IMR-90 (cell line): ENCODE results near the gene CD27. TPM values are rescaled to one million over a fixed set of nuclear protein-coding genes. Genes with fewer than 3 reads are reported as not detected.

Experiments used
- ATAC-seq: fragments of 200-7000 bp; cut with Tn5 transposase; 2 replicates; pipeline ENCODE4 v1.9.1; 2020; ENCODE audit warnings: low read depth, mild to moderate bottlenecking, moderate library complexity
- BruUV-seq: library from RNA; stranded (reverse); fragments of 400-500 nt; replicated peaks from 2 replicates; lab custom pipeline; 2021; lab: Mats Ljungman, UMichigan
- CTCF ChIA-PET: fragments of 300-600 bp; formaldehyde crosslinking; extraction: SDS; loops from one replicate; lab custom pipeline; 2021; ENCODE audit warnings: antibody characterized with exemption; lab: Yijun Ruan, JAX
- POLR2A ChIA-PET: fragments of 300-600 bp; sonication (Branson Sonifier 250); formaldehyde crosslinking; loops from one replicate; lab custom pipeline; 2022; ENCODE audit warnings: antibody characterized with exemption; ENCODE audit not compliant: unreplicated experiment; lab: Charles Lee
- DNase-seq: peaks from one replicate; pipeline ENCODE4 v3.0.0; 2013
- H2AFZ ChIP-seq: replicated peaks from 2 replicates; pipeline ENCODE3; 2013; ENCODE audit warnings: low read length, mild to moderate bottlenecking; ENCODE audit not compliant: poor library complexity
- H2AK5ac ChIP-seq: 2 replicates; pipeline ENCODE4 v1.6.1; 2013; ENCODE audit warnings: low read depth, low read length, inconsistent platforms
- H2AK9ac ChIP-seq: replicated peaks from 2 replicates; pipeline ENCODE3; 2013; ENCODE audit warnings: mild to moderate bottlenecking, low read depth, low read length, moderate library complexity; ENCODE audit not compliant: poor library complexity
- H2BK120ac ChIP-seq: 2 replicates; pipeline ENCODE4 v1.6.1; 2013; ENCODE audit warnings: low read depth, low read length, inconsistent platforms
- H2BK15ac ChIP-seq: 3 replicates; pipeline ENCODE4 v1.6.1; 2013; ENCODE audit warnings: low read depth, low read length, inconsistent platforms
- H2BK20ac ChIP-seq: 2 replicates; pipeline ENCODE4 v1.6.1; 2013; ENCODE audit warnings: low read depth, mild to moderate bottlenecking, inconsistent platforms, low read length, moderate library complexity
- H2BK5ac ChIP-seq: 2 replicates; pipeline ENCODE4 v1.6.1; 2013; ENCODE audit warnings: mild to moderate bottlenecking, low read depth, low read length, inconsistent platforms; ENCODE audit not compliant: poor library complexity, severe bottlenecking
- H3K14ac ChIP-seq: replicated peaks from 2 replicates; pipeline ENCODE4 v1.6.1; 2013; ENCODE audit warnings: low read depth, low read length, inconsistent platforms
- H3K18ac ChIP-seq: 2 replicates; pipeline ENCODE4 v1.6.1; 2013; ENCODE audit warnings: low read depth, low read length, control low read depth
- H3K23ac ChIP-seq: 2 replicates; pipeline ENCODE4 v1.6.1; 2013; ENCODE audit warnings: low read depth, low read length, inconsistent platforms
- H3K27ac ChIP-seq: 2 replicates; pipeline ENCODE4 v1.5.1; 2013; ENCODE audit warnings: mild to moderate bottlenecking, control low read depth, low read length; ENCODE audit not compliant: insufficient read depth
- H3K27me3 ChIP-seq: 2 replicates; pipeline ENCODE4 v1.6.1; 2013; ENCODE audit warnings: low read length; ENCODE audit not compliant: control insufficient read depth, insufficient read depth
- H3K36me3 ChIP-seq: 2 replicates; pipeline ENCODE4 v1.6.1; 2013; ENCODE audit warnings: low read length, mixed read lengths; ENCODE audit not compliant: control insufficient read depth, insufficient read depth
- H3K4ac ChIP-seq: 2 replicates; pipeline ENCODE4 v1.6.1; 2013; ENCODE audit warnings: low read depth, low read length, inconsistent platforms
- H3K4me1 ChIP-seq: 2 replicates; pipeline ENCODE4 v1.6.1; 2013; ENCODE audit warnings: low read length, mixed read lengths; ENCODE audit not compliant: control insufficient read depth, insufficient read depth
- H3K4me2 ChIP-seq: 2 replicates; pipeline ENCODE4 v1.6.1; 2013; ENCODE audit warnings: low read depth, mild to moderate bottlenecking, control low read depth, low read length, moderate library complexity
- H3K4me3 ChIP-seq: 2 replicates; pipeline ENCODE4 v1.5.1; 2013; ENCODE audit warnings: low read depth, mild to moderate bottlenecking, control low read depth, low read length, moderate library complexity; ENCODE audit not compliant: insufficient read depth
- H3K56ac ChIP-seq: 2 replicates; pipeline ENCODE4 v1.6.1; 2013; ENCODE audit warnings: low read length, inconsistent platforms; ENCODE audit not compliant: insufficient read depth; ENCODE audit errors: extremely low read depth
- H3K79me1 ChIP-seq, 2 experiments: 2 replicates each; pipeline ENCODE4 v1.6.1; 2013; ENCODE audit warnings: low read length in 2 of 2, inconsistent platforms in 1 of 2, low read depth in 1 of 2
- H3K9ac ChIP-seq: 2 replicates; pipeline ENCODE4 v1.6.1; 2013; ENCODE audit warnings: low read depth, low read length, control low read depth
- H3K9me1 ChIP-seq: 2 replicates; pipeline ENCODE4 v1.6.1; 2013; ENCODE audit warnings: low read length, inconsistent platforms; ENCODE audit not compliant: insufficient read depth
- H3K9me3 ChIP-seq: 2 replicates; pipeline ENCODE4 v1.6.1; 2013; ENCODE audit warnings: low read length; ENCODE audit not compliant: control insufficient read depth, insufficient read depth
- H4K20me1 ChIP-seq: 2 replicates; pipeline ENCODE4 v1.6.1; 2013; ENCODE audit warnings: low read length, inconsistent platforms; ENCODE audit not compliant: insufficient read depth
- H4K5ac ChIP-seq: 2 replicates; pipeline ENCODE4 v1.6.1; 2013; ENCODE audit warnings: mild to moderate bottlenecking, low read depth, low read length, control low read depth
- H4K8ac ChIP-seq, 2 experiments: 2 replicates each; pipeline ENCODE4 v1.6.1; 2013; ENCODE audit warnings: low read depth in 2 of 2, low read length in 2 of 2, control low read depth in 1 of 2, inconsistent platforms in 1 of 2
- H4K91ac ChIP-seq: 2 replicates; pipeline ENCODE4 v1.6.1; 2013; ENCODE audit warnings: low read depth, low read length, inconsistent platforms; ENCODE audit not compliant: insufficient read depth
- CEBPB ChIP-seq: IDR thresholded peaks from 2 replicates; pipeline ENCODE4 v1.6.1; 2012; ENCODE audit warnings: low read depth, low read length, improper control_type of control experiment
- FOS ChIP-seq: fragments of 150-350 bp; IDR thresholded peaks from 2 replicates; pipeline ENCODE4 v1.6.1; 2016; ENCODE audit warnings: low read depth, low read length
- MAZ ChIP-seq: IDR thresholded peaks from 2 replicates; pipeline ENCODE4 v1.6.1; 2012; ENCODE audit warnings: low read depth, mild to moderate bottlenecking, low read length, improper control_type of control experiment, moderate library complexity, borderline replicate concordance
- MXI1 ChIP-seq: IDR thresholded peaks from 2 replicates; pipeline ENCODE4 v1.6.1; 2012; ENCODE audit warnings: low read depth, mild to moderate bottlenecking, low read length, moderate library complexity, borderline replicate concordance
- POLR2A ChIP-seq: IDR thresholded peaks from 2 replicates; pipeline ENCODE4 v1.6.1; 2012; ENCODE audit warnings: mild to moderate bottlenecking, low read depth, low read length
- RFX5 ChIP-seq: IDR thresholded peaks from 2 replicates; pipeline ENCODE4 v1.8.0; 2012; ENCODE audit warnings: low read depth, mild to moderate bottlenecking, low read length, moderate library complexity
- WGBS, 2 experiments: methylation state at CpG; one replicate each; pipeline versions ENCODE4 v1.1.5 to v1.1.7; 2013; ENCODE audit warnings: missing lambda C conversion rate in 2 of 2; ENCODE audit not compliant: insufficient read length in 1 of 2; ENCODE audit errors: extremely low coverage in 2 of 2; 5-methylcytosine and 5-hydroxymethylcytosine counted together
- dilution Hi-C: fragments of 300-500 bp; cut with HindIII; formaldehyde crosslinking; loops from one replicate; pipeline ENCODE4 v1.14.3; 2018; ENCODE audit warnings: low sequenced_read_pairs; ENCODE audit not compliant: unreplicated experiment
- in situ Hi-C: fragments of 300-500 bp; cut with MboI; formaldehyde crosslinking; loops from 3 replicates; pipeline ENCODE4 v1.14.3; 2019; ENCODE audit warnings: low sequenced_read_pairs, inconsistent platforms, mixed read lengths
- intact Hi-C: fragments of 100-400 bp; cut with micrococcal nuclease; formaldehyde crosslinking; loops from 2 replicates; pipeline ENCODE4 v1.10.0; 2022
- polyA plus RNA-seq, 3 experiments: library from polyadenylated mRNA; depleted of rRNA; stranded (reverse); fragments of >200 nt; gene quantifications; 2 replicates each; pipeline ENCODE4 v1.2.3, GENCODE V29; 2012; ENCODE audit warnings: low replicate concordance in 1 of 3
- total RNA-seq: library from RNA; depleted of rRNA; stranded (reverse); fragments of >200 nt; gene quantifications from 2 replicates; pipeline ENCODE4 v1.2.3, GENCODE V29; 2012
- TF ChIP-seq, protein P1 (sequence below): fragments of 150-350 bp; IDR thresholded peaks from 2 replicates; pipeline ENCODE4 v1.6.1; 2017; ENCODE audit warnings: mild to moderate bottlenecking, antibody characterized with exemption, low read length, low read depth

The CD27 gene
- total and polyA plus RNA-seq, 2 of the 4 experiments (the other 2 are of a cell fraction): 0.07 TPM; not detected in 1

DNA sequence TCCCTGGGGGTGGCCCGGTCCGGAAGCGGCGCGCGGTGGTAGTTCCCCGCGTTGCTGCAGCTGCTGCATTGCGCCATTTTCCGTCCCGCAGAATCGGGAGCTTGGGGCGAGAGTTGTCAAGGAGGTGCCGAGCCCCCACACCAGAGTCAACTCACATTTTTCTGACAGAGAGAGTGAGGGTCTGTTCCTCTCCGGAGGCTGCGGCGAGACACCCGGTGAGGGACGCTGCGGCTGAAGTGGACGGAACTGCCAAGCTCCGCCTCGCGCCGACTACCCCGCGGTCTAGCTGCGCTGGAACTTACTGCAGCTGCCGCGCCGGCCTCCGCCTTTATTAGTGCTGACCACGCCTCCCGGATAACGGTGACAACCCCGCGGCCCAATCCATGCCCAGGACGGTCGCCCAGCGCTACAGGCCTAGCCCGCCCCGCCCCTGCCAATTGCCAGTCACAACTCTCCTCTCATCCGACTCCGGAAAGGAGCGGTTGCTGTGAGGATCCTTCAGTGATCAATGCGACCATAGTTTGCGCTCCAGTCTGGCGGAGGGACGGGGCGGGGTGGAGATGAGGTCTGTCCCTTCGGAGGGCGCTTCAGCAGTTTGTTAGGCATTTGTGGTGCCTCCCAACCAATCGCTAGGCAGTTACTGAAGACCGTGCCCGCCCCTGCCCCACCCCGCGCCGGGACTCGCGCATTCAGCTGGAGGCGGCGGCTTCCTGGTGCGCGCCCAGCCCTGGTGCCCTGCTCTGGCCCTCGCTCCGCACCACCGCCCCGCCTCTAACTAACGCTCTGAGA is 25.8 kb downstream of the CD27 start, which contains the start of gene VAMP1:
TSS of gene VAMP1 (minus strand) at position 303 of the 789 bp plus-strand sequence. CDS start at position 157, 146 bp downstream.
- H4K8ac ChIP-seq: peak within 1 kb of the TSS; percentile 89 to 98
- H2BK120ac ChIP-seq: peak within 1 kb of the TSS; percentile 77
- ATAC-seq (peak; percentile 96), DNase-seq (peak; percentile 96)
- peak within 1 kb of the TSS; percentile 78 for H3K4me3 ChIP-seq
- WGBS, 2 experiments: 0% methylated on average over 15 of the region's 69 CpGs; no CpG with 5 or more reads in 1 of the 2 experiments
- BruUV-seq: no TSS peak
- H4K91ac ChIP-seq: peak within 1 kb of the TSS; percentile 94
- H3K79me1 ChIP-seq: peaks cover 8 to 38% of the 10 kb centered on the region in 2 experiments
- peak within 1 kb of the TSS; percentile 94 for H2AK5ac ChIP-seq
- peak; percentile 27; the same call in 1 of the 2 replicates for TF ChIP-seq MXI1
- peak; percentile 88 for TF ChIP-seq CEBPB
- TF ChIP-seq POLR2A: peak; percentile 99
- no peak for TF ChIP-seq FOS
- peak; percentile 16; the same call in 1 of the 2 replicates for TF ChIP-seq MAZ
- TF ChIP-seq, protein P1, sequence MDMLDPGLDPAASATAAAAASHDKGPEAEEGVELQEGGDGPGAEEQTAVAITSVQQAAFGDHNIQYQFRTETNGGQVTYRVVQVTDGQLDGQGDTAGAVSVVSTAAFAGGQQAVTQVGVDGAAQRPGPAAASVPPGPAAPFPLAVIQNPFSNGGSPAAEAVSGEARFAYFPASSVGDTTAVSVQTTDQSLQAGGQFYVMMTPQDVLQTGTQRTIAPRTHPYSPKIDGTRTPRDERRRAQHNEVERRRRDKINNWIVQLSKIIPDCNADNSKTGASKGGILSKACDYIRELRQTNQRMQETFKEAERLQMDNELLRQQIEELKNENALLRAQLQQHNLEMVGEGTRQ: no peak
- TF ChIP-seq RFX5: no peak
- H2AK9ac ChIP-seq: peak within 1 kb of the TSS; percentile 93
- peak within 1 kb of the TSS; percentile 100 for H2AFZ ChIP-seq
- H3K4me1 ChIP-seq: peaks cover 4% of the 10 kb centered on the region
- H3K27ac ChIP-seq: peak within 1 kb of the TSS; percentile 89
- peaks cover 16% of the 10 kb centered on the region for H4K20me1 ChIP-seq
- POLR2A ChIA-PET: interaction anchor here (0.6 to 1.3 kb wide), 8 partner anchors 10 to 316 kb away, joined by 3 to 9 read pairs (median 5); no protein-coding TSS in a partner anchor
- peaks cover 6% of the 10 kb centered on the region; the same call in 1 of the 2 replicates for H3K9me1 ChIP-seq
- H4K5ac ChIP-seq: peak within 1 kb of the TSS; percentile 69
- in situ Hi-C loops: loop anchor here (25.0 kb wide), 1 partner anchor 283 kb away; no protein-coding TSS in a partner anchor
- peak within 1 kb of the TSS; percentile 92; the same call in 1 of the 2 replicates for H3K23ac ChIP-seq
- H3K14ac ChIP-seq: peak within 1 kb of the TSS; percentile 94
- H3K4ac ChIP-seq: peak within 1 kb of the TSS; percentile 89
- H2BK5ac ChIP-seq: peak within 1 kb of the TSS; percentile 94
- H3K36me3 ChIP-seq: peaks cover 7% of the 10 kb centered on the region
- intact Hi-C loops: loop anchor here (2.0 kb wide), 1 partner anchor 70 kb away; no protein-coding TSS in a partner anchor
- no peaks in the 10 kb centered on the region for H3K9me3 ChIP-seq
- peak within 1 kb of the TSS; percentile 88 for H3K9ac ChIP-seq
- CTCF ChIA-PET: interaction anchor here (0.6 kb wide), 1 partner anchor 1024 kb away, joined by 6 read pairs; no protein-coding TSS in a partner anchor
- H3K4me2 ChIP-seq: peak within 1 kb of the TSS; percentile 95
- H3K27me3 ChIP-seq: no peaks in the 10 kb centered on the region
- peak within 1 kb of the TSS; percentile 78; the same call in 1 of the 2 replicates for H2BK20ac ChIP-seq
- H2BK15ac ChIP-seq: peak within 1 kb of the TSS; percentile 98
- peak within 1 kb of the TSS; percentile 80 for H3K18ac ChIP-seq
- peak within 1 kb of the TSS; percentile 88 for H3K56ac ChIP-seq
- dilution Hi-C loops: no loop called here
